Gastrocnemius medialis (tissue), 4 donors: ENCODE results near the gene C2orf92. TPM values are rescaled to one million over a fixed set of nuclear protein-coding genes. Genes with fewer than 3 reads are reported as not detected.

Source experiments
- ATAC-seq, 2 donors: fragments of 150-250 bp; one replicate each; pipeline ENCODE4 v1.9.1; 2016
- DNase-seq, 2 donors: peaks; one replicate each; pipeline ENCODE4 v3.0.0-alpha.2; 2019
- H3K27ac ChIP-seq, 4 donors: fragments of 200-600 bp; sonication (generic); 1 replicate in 1 of 4; 2 replicates in 3 of 4; pipeline ENCODE4 v1.5.1; 2016 to 2018; ENCODE audit warnings: mild to moderate bottlenecking in 2 of 4, moderate library complexity in 1 of 4
- H3K27me3 ChIP-seq, 3 donors: fragments of 200-600 bp; sonication (generic) in 2 of 3; 1 replicate in 1 of 3; 2 replicates in 2 of 3; pipeline versions ENCODE4 v1.5.1 to v1.6.0; 2016 to 2019; ENCODE audit warnings: mild to moderate bottlenecking in 1 of 3, moderate library complexity in 1 of 3
- H3K36me3 ChIP-seq, 2 donors: fragments of 200-600 bp; sonication (generic) in 1 of 2; one replicate each; pipeline ENCODE4 v1.5.1; 2017 to 2018
- H3K4me1 ChIP-seq, 2 donors: fragments of 200-600 bp; sonication (generic) in 1 of 2; one replicate each; pipeline ENCODE4 v1.5.1; 2016 to 2017; ENCODE audit warnings: mild to moderate bottlenecking in 2 of 2
- H3K4me3 ChIP-seq, 4 donors: fragments of 200-600 bp; sonication (generic) in 3 of 4; 1 replicate in 1 of 4; 2 replicates in 3 of 4; pipeline ENCODE4 v1.5.1; 2016 to 2019; ENCODE audit warnings: mild to moderate bottlenecking in 2 of 4
- H3K9me3 ChIP-seq, 3 donors: fragments of 200-600 bp; sonication (generic) in 2 of 3; 1 replicate in 1 of 3; 2 replicates in 2 of 3; pipeline ENCODE4 v1.5.1; 2016 to 2019
- POLR2A ChIP-seq, 2 donors: fragments of 450-650 bp; IDR thresholded peaks; one replicate each; pipeline ENCODE4 v1.6.1; 2017; ENCODE audit warnings: antibody characterized with exemption in 2 of 2, mild to moderate bottlenecking in 2 of 2, moderate library complexity in 2 of 2
- in situ Hi-C, 4 donors: fragments of 200-750 bp; cut with MboI; loops; one replicate each; pipeline versions ENCODE4 v1.15.0 to v1.8.0; 2017; ENCODE audit warnings: low sequenced_read_pairs in 4 of 4
- intact Hi-C: fragments of 100-400 bp; cut with DNase I; formaldehyde crosslinking; loops from one replicate; pipeline ENCODE4 v1.15.1; 2023; ENCODE audit warnings: low total_unique reads
- total RNA-seq, 4 donors: library from RNA; depleted of rRNA; stranded (reverse); fragments of >200 nt; gene quantifications; one replicate each; pipeline versions ENCODE4 v1.1.0 to v1.2.3, GENCODE V29; 2016
- TF ChIP-seq, protein P1 (sequence below), 5 experiments: fragments of 450-650 bp in 3 of 5; fragments of 200-600 bp in 2 of 5; sonication (generic) in 2 of 5; IDR thresholded peaks in 4 of 5; conservative IDR thresholded peaks in 1 of 5; 1 replicate in 4 of 5; 2 replicates in 1 of 5; pipeline ENCODE4 v1.5.1; 2016 to 2019; ENCODE audit warnings: antibody characterized with exemption in 5 of 5, mild to moderate bottlenecking in 3 of 5, moderate library complexity in 3 of 5

C2orf92 gene
- total RNA-seq, 4 donors from 2014 or later, result 0.85 to 4.2 TPM; not detected in 2

DNA sequence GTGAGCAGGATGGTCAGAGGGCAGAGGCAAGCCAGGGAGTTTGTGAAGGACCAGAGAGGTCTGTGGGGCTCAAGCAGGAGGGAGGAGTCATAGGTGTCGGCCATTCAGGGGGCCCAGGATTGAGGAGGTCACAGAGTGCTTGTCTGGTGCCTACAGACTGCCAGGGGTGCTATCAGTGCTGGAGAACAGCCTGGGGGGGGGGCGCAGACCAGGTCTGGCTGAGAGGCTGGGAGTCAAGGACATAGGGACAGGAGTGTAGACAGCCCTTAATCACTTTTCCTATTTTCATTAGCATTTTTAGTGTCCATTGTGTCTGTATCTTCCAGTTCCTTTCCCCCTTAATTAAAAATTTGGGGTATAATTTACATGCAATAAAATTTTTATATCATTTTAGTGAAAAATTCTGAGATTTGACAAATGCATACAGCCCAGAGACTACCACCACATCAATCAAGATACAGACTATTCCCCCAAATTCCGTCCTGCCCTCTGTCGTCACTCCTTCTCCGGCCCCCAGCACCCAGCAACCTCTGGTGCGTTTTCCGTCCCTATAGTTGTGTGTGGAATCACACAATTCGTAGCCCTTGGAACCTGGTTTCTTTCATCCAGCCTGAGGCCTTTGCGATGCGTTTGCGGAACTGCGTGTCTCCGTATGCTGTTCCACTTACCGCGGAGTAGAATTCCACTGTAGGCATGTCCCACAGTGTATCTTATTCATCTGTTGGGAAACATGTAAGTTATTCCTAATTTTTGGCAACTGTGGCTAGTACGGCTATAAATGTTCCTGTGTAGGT, 50.0 kb downstream of the C2orf92 start:
- Histone ChIP-seq H3K4me1 (no peaks in the 10 kb centered on the region), H3K9me3 (no peaks in the 10 kb centered on the region), H3K4me3 (no peak overlapping the region), H3K27me3 (no peaks in the 10 kb centered on the region), H3K36me3 (no peaks in the 10 kb centered on the region), H3K27ac (no peak overlapping the region)
- in situ Hi-C loops (no loop called here), intact Hi-C loops (no loop called here)
- no peak for ATAC-seq
- no peak for DNase-seq
- TF ChIP-seq, protein P1, sequence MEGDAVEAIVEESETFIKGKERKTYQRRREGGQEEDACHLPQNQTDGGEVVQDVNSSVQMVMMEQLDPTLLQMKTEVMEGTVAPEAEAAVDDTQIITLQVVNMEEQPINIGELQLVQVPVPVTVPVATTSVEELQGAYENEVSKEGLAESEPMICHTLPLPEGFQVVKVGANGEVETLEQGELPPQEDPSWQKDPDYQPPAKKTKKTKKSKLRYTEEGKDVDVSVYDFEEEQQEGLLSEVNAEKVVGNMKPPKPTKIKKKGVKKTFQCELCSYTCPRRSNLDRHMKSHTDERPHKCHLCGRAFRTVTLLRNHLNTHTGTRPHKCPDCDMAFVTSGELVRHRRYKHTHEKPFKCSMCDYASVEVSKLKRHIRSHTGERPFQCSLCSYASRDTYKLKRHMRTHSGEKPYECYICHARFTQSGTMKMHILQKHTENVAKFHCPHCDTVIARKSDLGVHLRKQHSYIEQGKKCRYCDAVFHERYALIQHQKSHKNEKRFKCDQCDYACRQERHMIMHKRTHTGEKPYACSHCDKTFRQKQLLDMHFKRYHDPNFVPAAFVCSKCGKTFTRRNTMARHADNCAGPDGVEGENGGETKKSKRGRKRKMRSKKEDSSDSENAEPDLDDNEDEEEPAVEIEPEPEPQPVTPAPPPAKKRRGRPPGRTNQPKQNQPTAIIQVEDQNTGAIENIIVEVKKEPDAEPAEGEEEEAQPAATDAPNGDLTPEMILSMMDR (IDR thresholded peaks at IDR 0.05 in 4 of 5, conservative IDR thresholded peaks at IDR 0.05 in 1 of 5), result no peak
- TF ChIP-seq POLR2A (IDR thresholded peaks at IDR 0.05), result no peak

DNA sequence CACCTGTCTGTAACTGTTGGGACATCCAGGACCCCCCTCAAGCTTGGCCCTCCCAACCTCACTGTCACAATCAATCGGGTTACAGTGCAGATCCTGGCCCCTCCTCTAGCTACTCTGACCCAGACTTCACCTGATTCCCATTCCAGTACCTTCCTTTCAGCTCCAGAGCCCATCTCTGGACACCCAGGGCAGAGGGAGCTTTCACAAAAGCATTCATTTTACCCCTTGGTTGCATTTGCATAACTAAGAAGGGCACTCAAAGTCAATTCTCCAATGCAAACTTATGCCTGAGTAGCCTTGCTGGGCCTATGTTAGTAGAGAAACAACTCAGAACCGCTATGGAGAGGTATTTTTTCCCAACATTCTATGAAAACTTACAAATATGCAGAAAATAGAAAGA, 51.2 kb downstream of the C2orf92 start:
- no peaks in the 10 kb centered on the region for H3K27me3 ChIP-seq
- no peak for DNase-seq
- no peaks in the 10 kb centered on the region for H3K36me3 ChIP-seq
- H3K4me1 ChIP-seq, result no peaks in the 10 kb centered on the region
- H3K27ac ChIP-seq, result no peak overlapping the region
- no peak for TF ChIP-seq POLR2A (IDR thresholded peaks at IDR 0.05)
- TF ChIP-seq, protein P1 (IDR thresholded peaks at IDR 0.05 in 4 of 5, conservative IDR thresholded peaks at IDR 0.05 in 1 of 5), result no peak
- no peak for ATAC-seq
- in situ Hi-C loops (no loop called here), intact Hi-C loops (no loop called here)
- H3K4me3 ChIP-seq, result no peak overlapping the region
- H3K9me3 ChIP-seq, result no peaks in the 10 kb centered on the region

DNA sequence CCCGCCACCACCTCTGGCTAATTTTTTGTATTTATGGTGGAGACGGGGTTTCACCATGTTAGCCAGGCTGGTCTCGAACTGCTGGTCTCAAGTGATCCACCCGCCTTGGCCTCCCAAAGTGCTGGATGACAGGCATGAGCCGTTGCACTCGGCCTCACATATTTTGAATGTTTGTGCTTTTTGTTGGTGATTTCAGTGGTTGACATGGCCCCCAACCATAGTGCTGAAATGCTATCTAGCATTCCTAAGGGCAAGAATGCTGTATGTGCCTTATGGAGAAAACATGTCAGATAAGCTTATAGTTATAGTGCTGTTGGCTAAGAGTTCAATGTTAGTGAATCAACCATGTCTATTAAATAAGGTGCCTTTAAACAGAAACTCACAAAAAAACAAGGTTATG, 52.7 kb downstream of the C2orf92 start:
- peaks cover 0 to 7% of the 10 kb centered on the region in 2 donors for H3K4me1 ChIP-seq
- no peaks in the 10 kb centered on the region for H3K36me3 ChIP-seq
- in situ Hi-C loops (no loop called here), intact Hi-C loops (no loop called here)
- H3K27ac ChIP-seq, result no peak overlapping the region
- ATAC-seq (no peak), DNase-seq (no peak)
- H3K27me3 ChIP-seq, result no peaks in the 10 kb centered on the region
- H3K9me3 ChIP-seq, result no peaks in the 10 kb centered on the region
- H3K4me3 ChIP-seq, result no peak overlapping the region
- no peak for TF ChIP-seq POLR2A (IDR thresholded peaks at IDR 0.05)
- TF ChIP-seq, protein P1 (IDR thresholded peaks at IDR 0.05 in 4 of 5, conservative IDR thresholded peaks at IDR 0.05 in 1 of 5), result no peak

DNA sequence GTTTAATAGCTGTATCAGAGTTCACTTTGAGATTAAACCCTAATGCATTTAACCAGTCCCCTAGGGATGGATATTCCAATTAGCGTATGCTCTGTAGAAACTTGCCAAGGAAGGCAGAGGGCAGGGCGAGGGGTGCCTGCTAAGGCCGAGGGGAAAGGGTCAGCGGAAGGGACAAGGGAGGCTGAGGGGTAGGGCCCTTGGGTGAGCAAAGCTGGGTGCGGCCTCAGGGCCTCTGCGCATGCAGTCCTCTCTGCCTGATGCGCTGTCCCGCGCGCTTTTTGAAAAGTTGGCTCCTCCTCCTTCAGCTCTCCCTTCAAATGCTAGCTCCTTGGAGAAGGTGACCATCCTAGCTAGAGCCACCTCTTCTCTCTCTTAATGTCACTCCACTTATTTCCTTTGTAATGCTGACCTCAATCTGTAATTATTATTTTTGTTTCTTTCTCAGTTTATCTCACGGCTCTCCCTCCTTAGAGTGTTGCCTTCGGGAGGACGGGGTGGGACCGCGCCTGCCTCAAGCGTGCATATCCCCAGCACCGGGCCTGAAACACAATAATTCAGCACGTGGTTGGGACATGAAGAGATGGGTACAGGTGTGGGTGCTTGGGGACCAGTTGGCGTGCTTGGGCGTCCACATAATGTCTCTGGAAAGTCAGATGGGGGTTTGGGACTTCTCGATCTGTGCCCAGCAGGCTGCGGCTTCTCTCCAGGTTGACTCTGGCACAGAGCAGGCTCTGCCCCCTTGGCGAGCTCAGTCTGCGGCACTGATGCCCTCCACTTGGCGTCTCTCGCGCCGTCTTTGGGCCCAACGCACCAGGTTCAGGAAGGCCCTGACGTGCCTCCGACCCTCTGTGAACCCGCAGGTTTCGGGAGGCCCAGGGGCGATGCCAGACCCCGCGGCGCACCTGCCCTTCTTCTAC, 53.9 kb downstream of the C2orf92 start:
- no peak for DNase-seq
- in situ Hi-C loops, result no loop called here
- H3K4me1 ChIP-seq, result peaks cover 0 to 7% of the 10 kb centered on the region in 2 donors
- H3K27me3 ChIP-seq, result no peaks in the 10 kb centered on the region
- no peak for TF ChIP-seq POLR2A (IDR thresholded peaks at IDR 0.05)
- TF ChIP-seq, protein P1 (IDR thresholded peaks at IDR 0.05 in 4 of 5, conservative IDR thresholded peaks at IDR 0.05 in 1 of 5), result no peak
- H3K27ac ChIP-seq, result no peak overlapping the region
- H3K36me3 ChIP-seq, result no peaks in the 10 kb centered on the region
- no peak overlapping the region for H3K4me3 ChIP-seq
- intact Hi-C loops, result no loop called here
- H3K9me3 ChIP-seq, result no peaks in the 10 kb centered on the region
- no peak for ATAC-seq
